Adipocyte (in vitro differentiated cells): ENCODE results near the gene CFAP65.

Experiments
- DNase-seq: peaks from one replicate; pipeline ENCODE4 v3.0.0-alpha.2; 2015; ENCODE audit warnings: low read depth
- H3K27me3 ChIP-seq: replicated peaks from 2 replicates; pipeline ENCODE4 v1.7.0; 2013; ENCODE audit warnings: mild to moderate bottlenecking, low read length, moderate library complexity; ENCODE audit not compliant: control insufficient read depth, insufficient read depth
- H3K36me3 ChIP-seq: 2 replicates; pipeline ENCODE4 v1.7.0; 2013; ENCODE audit warnings: low read length, mild to moderate bottlenecking, moderate library complexity; ENCODE audit not compliant: control insufficient read depth, insufficient read depth, severe bottlenecking
- H3K4me1 ChIP-seq: 2 replicates; pipeline ENCODE4 v1.7.0; 2013; ENCODE audit warnings: mild to moderate bottlenecking, low read length, moderate library complexity; ENCODE audit not compliant: control insufficient read depth, insufficient read depth
- H3K4me3 ChIP-seq: 2 replicates; pipeline ENCODE4 v1.7.0; 2013; ENCODE audit warnings: mild to moderate bottlenecking, low read length, moderate library complexity
- H3K9ac ChIP-seq: 2 replicates; pipeline ENCODE4 v1.7.0; 2013; ENCODE audit warnings: mild to moderate bottlenecking, low read length, moderate library complexity
- H3K9me3 ChIP-seq: 2 replicates; pipeline ENCODE4 v1.7.0; 2013; ENCODE audit warnings: mild to moderate bottlenecking, low read length, moderate library complexity; ENCODE audit not compliant: control insufficient read depth

CFAP65 gene

DNA sequence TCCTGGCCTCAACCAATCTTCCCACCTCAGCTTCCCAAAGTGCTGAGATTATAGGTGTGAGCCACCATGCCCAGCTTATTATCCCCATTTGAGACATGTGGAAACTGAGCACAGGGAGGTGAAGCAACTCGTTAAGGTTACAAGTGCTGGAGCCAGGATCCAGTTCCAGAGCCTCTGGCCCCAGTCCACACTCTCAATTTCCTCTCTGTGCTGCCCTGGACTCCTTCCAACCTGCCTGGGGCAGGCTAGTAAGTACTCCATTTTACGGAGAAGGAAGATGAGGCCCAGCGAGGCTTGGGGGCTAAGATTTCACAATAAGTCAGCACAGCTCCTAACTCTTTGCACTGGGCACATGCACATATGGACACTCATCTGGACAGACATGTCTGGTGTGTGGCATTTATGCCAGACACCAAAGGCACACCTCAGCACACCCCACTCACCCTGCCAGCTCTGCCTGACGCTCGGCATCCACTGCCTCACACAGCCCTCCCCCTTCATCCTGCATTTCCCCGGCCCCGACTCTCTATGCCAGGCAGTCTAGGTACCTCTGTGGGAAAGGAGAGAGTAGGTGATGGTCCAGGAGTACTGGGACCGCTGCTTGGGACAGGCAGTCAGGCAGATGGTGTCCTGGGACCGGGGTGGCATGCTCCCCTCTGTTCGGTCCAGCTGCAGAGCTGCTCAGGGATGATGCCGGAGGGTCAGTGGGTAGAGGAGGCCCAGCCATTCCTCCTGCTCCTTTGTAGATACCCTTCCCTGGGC lies 20.5 kb downstream of the CFAP65 start:
- H3K9me3 ChIP-seq = no peaks in the 10 kb centered on the region
- no peak overlapping the region for H3K9ac ChIP-seq
- H3K4me1 ChIP-seq = peaks cover 9% of the 10 kb centered on the region
- H3K36me3 ChIP-seq = no peaks in the 10 kb centered on the region
- peaks cover 75% of the 10 kb centered on the region for H3K27me3 ChIP-seq
- H3K4me3 ChIP-seq = no peak overlapping the region
- peak; percentile 58 for DNase-seq

DNA sequence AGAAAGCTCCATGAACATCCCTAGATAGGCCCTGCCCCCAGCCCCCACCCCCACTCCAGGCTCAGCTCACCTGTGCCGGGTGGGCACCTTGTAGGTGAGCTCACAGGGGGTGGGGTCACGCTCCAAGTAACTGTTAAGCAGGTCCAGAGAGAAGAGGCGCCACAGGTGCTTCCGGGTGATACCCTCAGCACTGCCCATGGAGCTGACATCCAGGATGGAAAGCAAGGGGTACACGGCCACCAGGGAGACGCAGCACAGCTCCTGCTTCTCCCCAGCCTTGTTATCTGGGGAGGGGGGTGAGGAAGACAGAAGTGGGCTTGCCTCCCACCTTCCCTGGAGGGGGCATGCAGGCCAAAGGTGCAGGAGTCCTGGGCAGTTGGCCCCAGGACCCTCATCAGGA lies 21.9 kb downstream of the CFAP65 start:
- Histone ChIP-seq H3K36me3 (no peaks in the 10 kb centered on the region), H3K4me3 (no peak overlapping the region), H3K9me3 (no peaks in the 10 kb centered on the region), H3K4me1 (peaks cover 9% of the 10 kb centered on the region), H3K27me3 (peaks cover 73% of the 10 kb centered on the region), H3K9ac (no peak overlapping the region)
- no peak for DNase-seq

DNA sequence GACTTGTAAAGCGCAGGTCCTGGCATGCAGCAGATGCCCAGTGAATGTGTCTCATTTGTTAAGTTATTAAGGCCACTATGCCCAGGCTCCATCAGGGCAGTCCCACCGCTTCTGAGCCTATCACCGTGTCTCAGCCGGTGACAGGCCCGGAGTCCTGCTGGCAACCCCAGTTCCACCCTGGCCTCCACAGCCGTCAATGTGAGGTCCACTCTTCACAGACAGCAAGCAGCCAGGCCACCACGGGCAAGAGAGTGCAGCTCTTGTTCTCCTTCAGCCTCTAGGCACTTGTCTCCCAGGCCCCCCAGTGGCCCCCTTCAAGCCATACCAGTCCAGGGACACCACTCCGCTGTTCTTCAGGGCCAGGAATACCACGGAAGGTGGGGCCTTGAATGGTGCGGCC lies 22.6 kb downstream of the CFAP65 start:
- no peak for DNase-seq
- Histone ChIP-seq H3K4me1 (peaks cover 9% of the 10 kb centered on the region), H3K9ac (no peak overlapping the region), H3K4me3 (no peak overlapping the region), H3K9me3 (no peaks in the 10 kb centered on the region), H3K27me3 (peaks cover 69% of the 10 kb centered on the region), H3K36me3 (no peaks in the 10 kb centered on the region)

DNA sequence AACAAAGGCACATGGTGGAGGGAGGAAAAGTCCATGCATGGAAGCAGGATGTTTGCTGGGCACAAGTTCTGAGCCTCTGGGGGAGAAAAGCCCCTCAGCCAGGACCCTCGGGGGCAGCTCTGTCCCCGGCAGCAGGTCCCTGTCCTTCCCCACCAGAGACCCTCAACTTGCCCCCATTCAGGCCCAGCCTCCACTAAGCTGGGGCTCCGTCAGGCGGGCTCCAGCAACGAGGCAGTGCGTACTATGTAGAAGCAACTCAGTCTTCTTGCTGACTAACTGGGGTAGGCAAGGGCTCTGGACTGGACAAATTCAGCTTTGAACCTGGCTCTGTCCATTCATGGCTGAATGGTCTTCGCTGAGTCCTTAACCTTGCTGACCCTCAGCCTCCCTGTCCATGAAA lies 23.0 kb downstream of the CFAP65 start:
- Histone ChIP-seq H3K27me3 (peaks cover 68% of the 10 kb centered on the region), H3K36me3 (no peaks in the 10 kb centered on the region), H3K4me3 (no peak overlapping the region), H3K9me3 (no peaks in the 10 kb centered on the region), H3K4me1 (peaks cover 9% of the 10 kb centered on the region), H3K9ac (no peak overlapping the region)
- DNase-seq = no peak

DNA sequence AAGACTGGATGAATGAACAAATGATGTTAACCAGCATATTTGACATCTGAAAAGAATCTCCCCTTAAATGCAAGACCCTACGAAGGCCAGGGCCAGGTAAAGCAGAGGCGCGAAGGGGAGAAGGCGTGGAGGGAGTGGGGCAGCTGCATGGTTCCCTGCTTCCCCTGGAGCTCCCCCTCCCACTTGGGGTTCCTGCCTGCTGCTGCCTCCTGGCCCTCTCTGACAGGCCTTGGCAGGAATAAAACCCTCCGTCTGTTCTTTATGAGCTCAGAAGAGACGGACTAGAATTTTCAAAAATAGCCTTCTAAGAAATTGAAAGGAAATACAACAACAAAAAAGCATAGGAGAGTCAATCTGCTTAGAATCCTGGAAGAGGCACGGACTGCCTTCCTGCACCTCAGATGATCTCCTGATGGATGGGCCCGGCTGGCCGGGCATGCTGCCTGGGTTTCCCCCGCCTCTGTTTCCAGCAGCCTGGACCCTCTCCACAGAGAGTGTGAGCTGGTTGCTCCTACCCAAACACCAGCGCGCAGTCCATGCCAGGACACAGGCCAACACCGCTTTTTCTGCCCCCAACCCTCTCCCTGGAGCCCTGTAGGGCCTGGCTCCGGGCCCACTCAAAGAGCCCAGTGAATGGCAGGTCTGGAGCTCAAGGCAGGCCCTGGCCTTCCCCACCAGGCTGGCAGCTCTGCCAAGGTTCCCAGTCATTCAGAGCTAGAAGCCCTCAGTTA lies 23.9 kb downstream of the CFAP65 start:
- no peak for DNase-seq
- no peaks in the 10 kb centered on the region for H3K9me3 ChIP-seq
- H3K27me3 ChIP-seq = peaks cover 66% of the 10 kb centered on the region
- no peak overlapping the region for H3K9ac ChIP-seq
- peaks cover 9% of the 10 kb centered on the region for H3K4me1 ChIP-seq
- H3K36me3 ChIP-seq = no peaks in the 10 kb centered on the region
- H3K4me3 ChIP-seq = no peak overlapping the region

DNA sequence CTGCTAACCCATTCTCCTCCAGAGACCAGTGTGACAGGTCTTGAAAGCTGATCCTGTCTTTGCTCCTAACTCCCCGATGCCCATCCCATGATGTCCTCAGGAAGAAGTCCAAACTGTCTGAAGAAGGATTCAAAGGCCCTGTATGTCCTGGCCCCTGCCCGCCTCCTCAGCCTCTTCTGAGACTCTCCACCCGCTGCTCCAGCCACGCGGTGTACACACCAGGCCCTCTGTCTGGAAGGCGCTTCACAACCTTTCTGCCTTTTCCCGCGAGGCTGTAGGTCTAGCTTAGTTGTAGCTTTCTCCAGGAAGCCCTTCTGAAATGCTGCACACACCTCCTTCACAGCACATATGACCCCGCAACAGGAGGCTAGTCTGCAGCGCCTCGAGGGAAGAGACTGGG lies 24.6 kb downstream of the CFAP65 start:
- H3K9me3 ChIP-seq = no peaks in the 10 kb centered on the region

DNA sequence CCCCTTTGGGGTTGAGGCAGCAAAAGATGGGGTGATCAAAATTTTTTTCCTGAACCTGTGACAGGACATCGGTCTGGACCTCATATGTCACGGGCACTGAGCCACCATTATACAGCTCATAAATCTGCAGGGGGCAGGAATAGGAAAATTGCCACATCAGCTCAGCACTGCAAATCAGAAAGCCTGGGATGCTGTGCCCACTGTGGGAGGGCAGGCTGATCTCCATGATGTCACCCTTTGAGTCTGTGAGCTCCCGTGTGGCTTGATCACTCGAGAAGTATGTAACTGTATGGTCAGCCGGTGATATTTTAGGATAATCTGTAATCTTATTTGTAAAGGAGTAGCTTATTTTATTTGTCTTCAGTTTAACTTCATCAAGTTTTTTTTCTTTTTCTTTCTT lies 30.4 kb downstream of the CFAP65 start:
- no peak overlapping the region for H3K9ac ChIP-seq
- DNase-seq = no peak
- no peak overlapping the region for H3K4me3 ChIP-seq
- H3K4me1 ChIP-seq = no peaks in the 10 kb centered on the region
- no peaks in the 10 kb centered on the region for H3K36me3 ChIP-seq
- peaks cover 46% of the 10 kb centered on the region for H3K27me3 ChIP-seq
- no peaks in the 10 kb centered on the region for H3K9me3 ChIP-seq

More for the DNA sequence above, 24.6 kb downstream of the CFAP65 start:
- H3K4me3 ChIP-seq = no peak overlapping the region
- no peak overlapping the region for H3K9ac ChIP-seq
- no peaks in the 10 kb centered on the region for H3K36me3 ChIP-seq
- DNase-seq = no peak
- H3K27me3 ChIP-seq = peaks cover 61% of the 10 kb centered on the region
- peaks cover 9% of the 10 kb centered on the region for H3K4me1 ChIP-seq

DNA sequence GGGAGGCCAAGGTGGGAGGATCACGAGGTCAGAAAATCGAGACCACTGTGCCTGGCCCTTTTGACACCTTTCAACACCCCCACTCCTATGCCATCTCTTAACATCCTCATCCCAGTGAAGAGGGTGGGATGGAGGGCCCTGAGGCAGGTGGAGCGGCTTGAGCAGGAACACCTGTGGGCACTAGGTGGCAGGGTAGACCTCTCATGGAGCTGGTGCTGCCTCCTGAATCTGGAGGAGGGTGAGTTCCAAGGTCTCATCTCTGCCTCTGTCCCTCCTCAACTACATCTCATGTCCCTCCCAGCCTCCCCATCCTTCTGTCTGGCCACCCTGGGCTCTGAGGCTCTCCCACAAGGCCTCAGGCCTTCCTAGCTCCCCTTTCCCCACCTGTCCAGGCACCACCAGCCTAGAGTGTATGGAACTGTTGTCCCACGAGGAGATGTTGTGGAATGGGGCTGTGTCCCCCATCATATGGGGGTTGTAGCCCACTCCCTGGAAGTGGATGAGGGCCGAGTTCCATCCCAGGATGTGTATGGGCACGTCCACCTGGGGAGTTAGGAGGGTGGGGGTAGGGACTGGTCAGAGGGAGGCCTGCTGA lies 31.1 kb downstream of the CFAP65 start:
- Histone ChIP-seq H3K27me3 (peaks cover 47% of the 10 kb centered on the region), H3K36me3 (no peaks in the 10 kb centered on the region), H3K9me3 (no peaks in the 10 kb centered on the region), H3K4me3 (no peak overlapping the region), H3K4me1 (no peaks in the 10 kb centered on the region), H3K9ac (no peak overlapping the region)
- no peak for DNase-seq

DNA sequence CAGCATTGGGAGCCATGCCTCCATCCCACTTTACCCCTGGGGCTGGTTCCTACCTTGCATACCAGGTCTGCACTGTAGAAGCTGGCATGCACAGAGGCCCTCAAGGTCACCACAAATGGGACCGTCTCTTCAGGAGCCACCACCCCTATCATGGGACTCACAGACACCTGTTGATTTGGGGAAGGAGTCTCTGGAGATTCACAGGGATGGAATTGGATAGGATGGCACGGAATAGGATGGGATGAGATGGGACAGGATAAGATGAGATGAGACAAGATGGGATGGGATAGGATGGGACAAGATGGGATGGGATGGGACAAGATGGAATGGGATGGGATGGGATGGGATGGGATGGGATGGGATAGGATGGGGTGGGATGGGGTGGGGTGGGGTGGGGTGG lies 32.0 kb downstream of the CFAP65 start:
- Histone ChIP-seq H3K4me1 (no peaks in the 10 kb centered on the region), H3K9me3 (no peaks in the 10 kb centered on the region), H3K36me3 (no peaks in the 10 kb centered on the region), H3K4me3 (no peak overlapping the region), H3K9ac (no peak overlapping the region), H3K27me3 (peaks cover 49% of the 10 kb centered on the region)
- no peak for DNase-seq

DNA sequence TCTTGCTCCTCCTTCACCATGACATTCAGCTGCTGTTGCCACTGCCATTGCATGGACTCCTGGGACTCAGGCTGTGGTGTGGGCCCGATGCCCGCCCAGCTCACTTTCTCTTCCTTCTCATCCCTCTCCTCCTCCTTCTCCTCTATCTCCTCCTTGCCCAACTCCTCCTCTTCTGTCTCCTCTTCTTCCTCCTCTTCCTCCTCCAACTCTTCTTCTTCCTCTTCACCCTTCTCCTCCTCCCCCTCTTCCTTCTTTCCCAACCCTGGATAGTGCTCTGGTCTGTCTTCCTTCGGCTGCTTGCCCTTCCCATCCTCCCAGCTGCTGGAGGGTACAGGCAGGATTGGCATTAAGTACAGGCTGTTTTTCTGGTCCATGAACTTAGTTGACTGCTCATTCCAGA lies 37.3 kb downstream of the CFAP65 start:
- no peak for DNase-seq
- Histone ChIP-seq H3K4me3 (no peak overlapping the region), H3K4me1 (no peaks in the 10 kb centered on the region), H3K9ac (no peak overlapping the region), H3K9me3 (no peaks in the 10 kb centered on the region), H3K27me3 (peaks cover 74% of the 10 kb centered on the region), H3K36me3 (no peaks in the 10 kb centered on the region)

DNA sequence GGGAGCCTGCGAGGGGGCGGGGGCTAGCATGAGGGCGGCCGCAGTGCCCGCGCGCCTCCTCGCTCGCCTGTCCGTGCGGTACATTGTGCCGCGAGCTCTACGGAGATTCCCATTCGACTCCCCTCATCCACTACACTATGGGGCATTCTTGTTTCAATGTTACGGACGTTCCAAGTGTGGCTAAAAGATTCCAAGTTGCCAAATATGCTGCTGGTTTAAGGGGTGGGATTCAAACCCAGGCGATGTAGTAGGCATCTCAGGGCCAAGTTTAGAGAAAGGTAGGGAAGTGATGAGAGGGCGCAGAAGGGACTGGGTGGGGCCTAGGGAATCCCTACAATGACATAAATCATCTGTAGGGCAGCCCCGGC lies 38.1 kb downstream of the CFAP65 start:
- H3K9ac ChIP-seq = no peak overlapping the region
- DNase-seq = no peak
- H3K27me3 ChIP-seq = peaks cover 67% of the 10 kb centered on the region
- H3K4me3 ChIP-seq = no peak overlapping the region
- H3K9me3 ChIP-seq = no peaks in the 10 kb centered on the region
- no peaks in the 10 kb centered on the region for H3K4me1 ChIP-seq
- no peaks in the 10 kb centered on the region for H3K36me3 ChIP-seq
